ENCODE measurements around the gene PPP1R8.
A peak's percentile ranks its signal among the peaks of the same experiment; 100 is the strongest.
"Not testable (repeated sequence)": the region's sequence is repeated elsewhere in the genome, so short reads cannot be mapped to it uniquely, and the experiment has no call there.

The PPP1R8 gene

DNA sequence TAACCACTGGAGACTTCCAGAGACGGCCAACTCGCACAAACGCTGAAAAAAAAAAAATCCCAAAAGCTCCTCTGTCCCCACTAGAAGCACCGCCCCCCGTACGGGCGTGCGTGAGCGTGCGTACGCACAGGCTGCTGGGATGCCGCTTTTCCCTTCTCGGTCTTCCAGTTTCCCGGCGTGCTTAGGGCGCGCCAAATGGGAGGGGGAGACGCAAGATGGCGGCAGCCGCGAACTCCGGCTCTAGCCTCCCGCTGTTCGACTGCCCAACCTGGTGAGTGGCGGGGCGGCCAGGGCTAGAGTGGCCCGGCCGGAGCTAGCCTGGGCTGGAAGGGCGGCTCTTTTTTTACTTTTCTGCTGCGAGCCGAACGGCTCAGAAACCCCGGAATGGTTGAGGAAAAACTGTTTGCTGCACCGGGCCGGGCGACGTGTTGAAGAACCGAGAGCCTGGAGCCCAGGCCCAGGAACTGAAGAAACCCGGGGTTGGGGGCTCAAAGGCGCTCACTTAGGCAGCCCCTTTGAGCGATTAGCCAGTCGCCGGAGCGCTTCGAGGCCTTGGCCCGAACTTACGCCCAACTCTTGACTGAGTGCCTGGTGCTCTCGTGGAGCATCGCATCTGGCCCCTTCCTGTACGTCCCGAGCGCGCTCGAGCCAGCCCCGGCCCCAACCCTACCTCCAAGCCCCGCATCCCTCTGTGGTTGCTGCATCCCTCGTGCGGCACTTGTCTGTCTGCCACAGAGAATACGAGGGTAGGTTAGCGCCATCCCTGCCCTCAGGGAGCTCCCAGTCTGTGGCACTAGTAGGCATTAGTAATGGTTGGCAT lies at the start of gene PPP1R8:
TSS of gene PPP1R8 (plus strand) at position 162 of the 820 bp plus-strand sequence. CDS start at position 216, 54 bp downstream.
- DNase-seq, result peak; percentile 83

DNA sequence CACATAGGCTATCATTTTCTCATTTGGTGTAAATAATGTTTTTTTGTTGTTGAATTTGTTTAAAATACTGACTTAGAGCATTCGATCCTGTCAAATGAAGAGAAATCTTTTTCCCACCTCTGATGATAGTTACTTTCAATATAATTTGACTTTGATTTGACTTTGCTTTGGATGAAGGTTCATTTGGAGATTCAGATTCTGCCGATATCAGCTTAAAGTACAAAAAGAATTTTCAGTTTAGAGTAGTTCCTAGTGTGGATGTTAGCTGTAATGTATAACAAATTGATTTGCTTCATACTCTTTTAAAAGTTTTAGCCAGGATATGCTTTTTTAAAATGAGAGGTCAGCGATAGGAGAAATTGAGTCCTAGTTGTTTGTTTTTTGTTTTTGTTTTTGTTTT lies 47.6 kb upstream of the PPP1R8 start:
- DNase-seq, result no peak

DNA sequence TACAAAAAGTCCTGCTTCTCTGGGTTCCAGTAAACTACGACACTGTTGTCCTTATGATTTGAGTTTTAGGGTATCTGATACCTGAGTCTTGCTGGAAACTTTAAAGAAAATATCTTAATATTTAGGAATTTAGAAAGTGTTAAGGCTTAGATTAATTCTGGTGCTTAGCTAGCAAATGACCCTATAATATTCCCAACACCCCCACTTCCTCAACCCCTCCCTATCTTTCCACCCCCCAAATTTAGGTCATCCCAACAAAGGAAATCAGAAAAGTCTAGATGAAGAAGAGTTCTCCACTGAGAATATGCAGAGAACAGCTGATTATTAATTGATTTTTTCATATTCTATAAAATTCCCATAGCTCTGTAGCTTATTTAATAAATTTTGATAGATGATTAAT lies 45.9 kb upstream of the PPP1R8 start:
- no peak for DNase-seq

DNA sequence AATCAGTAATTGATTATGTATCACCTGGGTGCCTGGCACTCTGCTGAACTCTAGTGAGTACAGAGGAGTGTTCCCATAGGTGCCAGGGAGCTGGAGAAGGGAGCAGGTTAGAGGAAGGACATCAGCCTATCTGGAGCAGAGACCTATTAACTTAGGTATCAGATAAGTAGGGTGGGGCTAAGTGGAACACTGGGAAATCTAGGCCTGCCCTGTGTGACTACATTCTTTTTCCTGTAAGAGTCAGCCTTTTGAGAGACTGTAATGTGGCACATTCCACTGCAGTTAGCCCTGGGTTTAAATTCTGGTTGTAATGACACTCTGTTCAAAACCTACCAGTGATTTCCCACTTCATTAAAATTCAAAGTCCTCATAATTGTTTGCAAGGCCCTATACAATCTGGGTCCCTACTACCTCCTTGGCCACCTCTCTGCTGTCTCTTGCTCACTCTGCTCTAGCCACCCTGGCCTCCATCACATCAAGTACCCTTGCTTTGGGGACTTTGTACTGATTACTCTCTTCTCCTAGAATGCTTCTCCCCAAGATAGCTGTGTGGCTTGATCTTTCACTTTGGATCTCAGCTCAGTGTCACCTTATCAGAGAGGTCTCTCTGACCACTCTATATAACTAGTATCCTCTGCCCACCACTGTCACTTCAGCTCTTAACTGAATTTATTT lies 44.7 kb upstream of the PPP1R8 start:
- DNase-seq, result no peak

DNA sequence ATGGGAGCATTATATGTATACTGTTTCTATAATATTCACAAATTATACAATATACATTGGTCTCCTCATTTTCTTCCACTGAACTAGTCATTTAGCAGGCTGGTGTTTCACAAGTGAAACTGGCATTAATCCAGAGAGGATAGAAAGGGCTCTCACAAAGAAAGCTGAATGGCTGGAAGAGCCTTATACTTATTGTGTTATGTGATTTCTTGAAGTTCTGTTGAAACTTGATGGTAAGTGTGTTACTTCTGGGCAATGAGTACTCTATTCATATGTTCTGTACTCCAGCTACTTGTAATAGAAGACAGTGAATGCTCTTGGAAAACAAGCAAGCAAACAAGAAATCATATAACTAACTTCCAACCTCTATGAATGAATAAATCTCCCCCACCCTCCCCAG lies 42.7 kb upstream of the PPP1R8 start:
- no peak for DNase-seq

DNA sequence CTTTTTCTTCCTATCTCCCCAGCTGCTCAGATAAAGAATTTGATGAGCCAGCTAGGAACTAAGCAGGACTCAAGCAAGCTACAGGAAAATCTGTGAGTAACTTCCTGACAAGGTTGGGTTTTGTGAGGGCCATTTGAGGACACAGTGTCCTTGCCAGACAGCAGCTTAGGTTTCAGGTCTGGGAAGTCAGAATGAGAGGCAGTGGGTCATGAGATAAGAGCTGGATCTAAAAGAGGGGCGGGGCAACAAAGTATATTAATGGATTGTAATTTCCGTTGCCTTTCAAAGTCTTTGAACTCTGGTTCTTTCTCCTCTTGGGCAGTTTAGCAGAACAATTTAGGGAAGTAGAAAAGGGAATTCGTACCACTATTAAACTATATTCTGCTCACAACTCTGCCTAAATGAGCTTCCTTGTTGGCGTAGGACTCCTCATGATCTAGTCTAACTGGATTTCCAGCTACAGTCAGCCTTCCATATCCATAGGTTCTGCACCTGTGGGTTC lies 41.0 kb upstream of the PPP1R8 start:
- DNase-seq, result no peak

DNA sequence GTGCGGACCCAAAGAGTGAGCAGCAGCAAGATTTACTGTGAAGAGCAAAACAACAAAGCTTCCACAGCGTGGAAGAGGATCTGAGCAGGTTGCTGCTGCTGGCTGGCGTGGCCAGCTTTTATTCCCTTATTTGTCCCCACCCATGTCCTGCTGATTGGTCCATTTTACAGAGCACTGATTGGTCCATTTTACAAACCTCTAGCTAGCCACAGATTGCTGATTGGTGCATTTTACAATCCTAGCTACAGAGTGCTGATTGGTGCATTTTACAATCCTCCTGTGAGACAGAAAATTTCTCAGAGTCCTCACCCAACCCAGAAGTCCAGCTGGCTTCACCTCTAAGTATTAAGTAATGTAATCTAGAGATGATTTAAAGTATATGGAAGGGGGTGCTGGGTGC lies 40.3 kb upstream of the PPP1R8 start:
- DNase-seq, result not testable (repeated sequence)

DNA sequence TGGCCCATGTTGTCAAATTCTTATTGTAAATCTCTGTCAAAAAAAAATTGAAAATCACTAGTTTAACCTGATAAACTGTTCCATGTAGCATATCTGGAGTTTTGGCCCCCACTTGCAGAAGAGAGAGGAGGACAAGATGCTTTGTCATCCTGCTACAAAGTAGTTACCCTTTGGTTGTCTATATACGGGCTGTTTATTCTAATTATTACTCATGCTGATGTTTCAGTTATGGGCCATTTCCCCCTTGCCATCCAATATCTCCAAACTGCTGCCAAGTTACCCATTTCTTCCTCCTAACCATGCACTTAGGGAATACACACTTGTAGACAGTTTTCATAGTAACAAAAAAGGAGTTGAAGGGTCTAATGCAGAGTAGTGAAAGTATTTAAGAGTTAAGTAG lies 35.0 kb upstream of the PPP1R8 start:
- DNase-seq, result no peak

DNA sequence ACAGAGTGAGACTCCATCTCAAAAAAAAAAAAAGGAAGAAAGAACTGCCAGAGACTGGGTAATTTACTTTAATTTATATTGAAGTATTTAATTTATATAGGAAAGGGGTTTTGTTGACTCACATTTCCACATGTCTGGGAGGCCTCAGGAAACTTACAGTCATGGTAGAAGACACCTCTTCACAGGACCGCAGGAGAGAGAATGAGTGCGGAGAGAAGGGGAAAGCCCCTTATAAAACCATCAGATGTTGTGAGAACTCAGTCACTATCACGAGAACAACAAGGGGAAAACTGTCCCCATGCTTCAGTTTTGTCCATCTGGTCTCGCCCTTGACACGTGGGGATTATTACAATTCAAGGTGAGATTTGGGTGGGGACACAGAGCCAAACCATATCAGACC lies 25.8 kb upstream of the PPP1R8 start:
- DNase-seq, result no peak

DNA sequence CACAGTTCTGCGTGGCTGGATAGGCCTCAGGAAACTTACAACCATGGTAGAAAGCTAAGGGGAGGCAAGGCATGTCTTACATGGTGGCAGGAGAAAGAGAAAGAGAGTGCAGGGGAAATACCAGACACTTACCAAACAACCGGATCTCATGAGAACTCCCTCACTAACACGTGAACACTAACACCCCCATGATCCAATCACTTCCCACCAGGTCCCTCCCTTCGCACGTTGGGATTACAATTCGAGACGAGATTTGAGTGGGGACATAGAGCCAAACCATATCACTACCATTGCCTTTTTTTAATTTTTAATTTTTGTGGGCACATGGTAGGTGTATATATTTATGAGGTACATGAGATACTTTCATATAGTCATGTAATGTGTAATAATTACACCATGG lies 23.8 kb upstream of the PPP1R8 start:
- DNase-seq, result no peak

DNA sequence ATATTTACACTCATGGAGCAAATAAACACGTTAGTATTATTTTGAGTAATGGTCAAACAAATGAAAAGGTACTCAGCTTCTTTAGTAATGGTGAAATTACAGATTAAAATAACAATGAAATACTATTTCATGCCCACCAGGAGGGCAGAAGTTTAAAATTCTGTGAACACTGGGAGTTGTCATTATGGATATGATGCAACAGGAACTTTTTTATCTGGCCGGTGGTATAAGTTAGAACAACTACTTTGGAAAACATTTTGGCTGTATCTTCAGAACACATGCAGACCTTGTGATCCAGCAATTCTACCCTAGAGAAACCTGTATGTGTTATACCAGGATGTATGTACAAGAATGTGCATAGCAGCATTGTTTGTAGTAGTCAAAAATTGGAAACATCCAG lies 23.2 kb upstream of the PPP1R8 start:
- no peak for DNase-seq

DNA sequence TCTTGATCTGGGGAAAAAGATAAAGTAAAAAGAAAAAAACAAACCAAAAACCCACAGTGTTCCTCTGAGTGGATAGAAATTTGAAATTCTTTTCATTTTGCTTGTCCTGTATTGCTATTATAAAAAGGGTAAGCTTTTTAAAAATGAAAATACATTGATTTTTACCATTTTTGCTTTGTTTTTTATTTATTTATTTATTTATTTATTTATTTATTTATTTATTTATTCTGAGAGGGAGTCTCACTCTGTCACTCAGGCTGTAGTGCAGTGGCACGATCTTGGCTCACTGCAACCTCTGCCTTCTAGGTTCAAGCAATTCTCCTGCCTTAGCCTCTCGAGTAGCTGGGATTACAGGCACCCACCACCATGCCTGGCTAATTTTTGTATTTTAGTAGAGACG lies 22.5 kb upstream of the PPP1R8 start:
- DNase-seq, result not testable (repeated sequence)

DNA sequence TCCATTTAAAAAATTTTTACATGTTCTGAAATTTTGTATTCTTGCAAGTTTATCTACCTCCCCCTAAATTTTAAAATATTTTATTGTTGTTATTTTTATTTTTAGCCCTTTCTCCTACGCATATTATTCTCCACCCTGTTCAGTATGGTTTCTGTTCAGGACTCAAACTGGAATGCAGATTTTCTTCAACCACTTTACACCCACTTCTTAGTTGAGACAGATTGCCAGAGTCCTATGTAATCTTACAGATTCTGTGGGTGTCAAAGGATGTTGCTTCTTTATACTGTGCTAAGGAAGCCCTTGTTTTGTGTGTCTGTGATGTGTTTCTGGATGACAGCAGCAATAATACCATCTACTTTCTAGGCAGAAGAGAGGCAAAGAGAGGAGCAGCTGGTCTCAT lies 20.7 kb upstream of the PPP1R8 start:
- DNase-seq, result no peak

DNA sequence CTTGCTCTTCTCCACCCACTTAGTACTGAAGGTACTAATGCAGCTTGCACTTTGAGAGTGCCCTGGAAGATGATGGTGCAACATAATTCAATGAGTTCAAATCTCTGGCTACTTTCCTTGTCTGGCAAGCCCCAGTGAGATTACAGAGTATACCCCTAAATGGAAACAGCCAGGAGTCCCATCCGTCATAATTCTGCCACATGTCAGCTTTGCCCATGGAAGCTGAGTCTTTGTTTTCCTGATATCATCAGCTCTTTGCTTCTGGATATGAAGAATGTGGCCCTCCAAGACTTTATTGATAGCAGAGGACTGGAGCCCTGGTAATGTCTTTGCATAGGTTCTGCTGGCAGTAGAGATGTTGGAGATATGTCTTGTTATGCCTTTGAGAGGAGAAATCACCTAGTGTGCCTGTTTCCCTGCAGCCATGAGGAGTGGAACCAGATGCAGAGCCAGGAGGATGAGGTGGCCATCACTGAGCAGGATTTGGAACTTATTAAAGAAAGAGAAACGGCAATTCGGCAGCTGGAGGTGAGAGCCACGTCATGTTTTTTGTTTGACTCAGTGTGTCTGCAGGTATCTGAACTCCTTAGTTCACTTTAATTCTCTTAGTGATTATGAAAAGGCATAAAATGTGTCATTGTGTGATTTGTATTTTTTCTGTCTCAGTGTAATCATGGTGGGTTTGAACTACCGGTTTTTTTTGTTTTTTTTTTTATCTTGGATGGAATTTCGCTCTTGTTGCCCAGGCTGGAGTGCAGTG lies 18.7 kb upstream of the PPP1R8 start:
- DNase-seq, result no peak

DNA sequence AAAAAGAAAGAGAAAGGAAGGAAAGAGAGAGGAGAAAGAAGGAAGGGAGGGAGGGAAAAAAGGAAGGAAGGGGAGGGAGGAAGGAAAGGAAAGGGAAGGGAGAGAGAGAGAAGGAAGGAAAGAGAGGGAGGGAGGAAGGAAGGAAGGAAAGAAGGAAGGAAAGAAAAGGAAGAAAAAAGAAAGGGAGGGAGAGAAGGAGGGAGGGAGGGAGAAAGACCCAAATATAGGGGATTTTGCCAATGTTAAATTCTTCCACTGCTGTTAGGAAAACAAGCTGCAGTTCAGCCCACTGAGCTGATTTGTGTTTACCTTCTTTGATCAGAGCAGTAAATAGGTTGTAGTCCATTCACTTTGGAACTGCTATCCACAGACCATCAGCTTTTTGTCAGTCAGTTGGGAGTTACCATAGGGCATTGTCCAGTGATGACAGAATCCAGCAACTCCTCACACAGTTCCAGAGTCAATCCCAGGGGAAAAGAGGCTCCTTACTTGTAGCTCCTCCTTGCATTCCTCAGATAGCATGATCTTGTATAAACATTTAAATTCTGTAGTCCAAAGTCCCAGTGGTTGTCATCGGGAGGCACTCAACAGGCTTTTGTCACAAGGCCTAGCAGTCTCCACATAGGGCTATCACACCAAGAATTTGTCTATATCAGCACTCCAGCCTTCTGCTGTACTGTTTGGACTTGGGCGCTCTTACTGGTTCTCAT lies 13.5 kb upstream of the PPP1R8 start:
- DNase-seq, result no peak

DNA sequence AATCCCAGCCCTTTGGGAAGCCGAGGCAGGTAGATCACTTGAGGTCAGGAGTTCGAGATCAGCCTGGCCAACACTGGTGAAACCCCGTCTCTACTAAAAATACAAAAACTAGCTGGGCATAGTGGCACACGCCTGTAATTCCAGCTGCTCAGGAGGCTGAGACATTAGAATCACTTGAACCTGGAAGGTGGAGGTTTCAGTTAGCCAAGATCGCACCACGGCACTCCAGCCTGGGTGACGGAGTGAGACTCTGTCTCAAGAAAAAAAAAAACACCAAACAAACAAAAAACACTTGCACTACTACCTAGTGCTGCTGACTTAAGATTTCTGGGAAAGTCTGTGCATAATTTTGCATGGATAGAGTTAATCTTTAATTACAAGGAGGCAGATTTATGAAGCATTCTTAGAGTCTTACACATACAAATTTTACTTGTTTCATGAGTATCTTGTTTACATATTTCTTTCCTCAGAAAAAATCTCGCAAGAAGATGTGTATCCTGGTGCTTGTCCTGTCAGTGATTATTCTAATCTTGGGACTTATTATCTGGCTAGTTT lies 8.7 kb upstream of the PPP1R8 start:
- DNase-seq, result no peak

DNA sequence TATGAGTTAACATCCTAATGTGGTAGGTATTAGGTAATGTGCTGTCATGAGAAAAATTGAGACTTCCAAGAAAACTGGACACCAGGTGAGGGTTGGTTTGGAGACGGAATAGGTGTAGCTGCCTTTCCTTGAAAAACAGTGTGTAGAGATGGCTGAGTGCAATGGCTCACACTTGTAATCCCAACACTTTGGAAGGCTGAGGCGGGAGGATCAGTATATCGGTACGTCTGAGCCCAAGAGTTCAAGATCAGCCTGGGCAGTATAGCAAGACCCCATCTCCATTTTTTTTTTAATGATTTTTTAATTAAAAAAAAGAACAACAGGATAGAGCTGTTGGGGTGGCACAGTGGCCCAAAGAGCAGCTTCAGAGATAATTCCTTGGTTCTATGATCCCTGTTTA lies 6.8 kb upstream of the PPP1R8 start:
- no peak for DNase-seq

DNA sequence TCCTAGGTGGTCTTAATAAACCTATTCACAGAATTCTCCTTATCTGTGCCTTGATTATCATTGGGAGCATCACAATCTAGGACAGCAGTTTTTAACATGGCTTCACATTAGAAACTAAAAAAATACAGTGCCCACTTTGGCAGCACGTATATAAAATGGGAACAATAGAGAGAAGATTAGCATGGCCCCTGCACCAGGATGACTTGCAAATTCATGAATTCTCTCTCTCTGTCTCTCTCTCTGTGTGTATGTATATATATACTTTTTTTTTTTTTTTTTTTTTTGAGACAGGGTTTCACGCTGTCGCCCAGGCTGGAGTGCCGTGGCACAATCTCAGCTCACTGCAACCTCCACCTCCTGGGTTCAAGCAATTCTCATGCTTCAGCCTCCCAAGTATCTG lies 6.2 kb upstream of the PPP1R8 start:
- DNase-seq, result no peak

DNA sequence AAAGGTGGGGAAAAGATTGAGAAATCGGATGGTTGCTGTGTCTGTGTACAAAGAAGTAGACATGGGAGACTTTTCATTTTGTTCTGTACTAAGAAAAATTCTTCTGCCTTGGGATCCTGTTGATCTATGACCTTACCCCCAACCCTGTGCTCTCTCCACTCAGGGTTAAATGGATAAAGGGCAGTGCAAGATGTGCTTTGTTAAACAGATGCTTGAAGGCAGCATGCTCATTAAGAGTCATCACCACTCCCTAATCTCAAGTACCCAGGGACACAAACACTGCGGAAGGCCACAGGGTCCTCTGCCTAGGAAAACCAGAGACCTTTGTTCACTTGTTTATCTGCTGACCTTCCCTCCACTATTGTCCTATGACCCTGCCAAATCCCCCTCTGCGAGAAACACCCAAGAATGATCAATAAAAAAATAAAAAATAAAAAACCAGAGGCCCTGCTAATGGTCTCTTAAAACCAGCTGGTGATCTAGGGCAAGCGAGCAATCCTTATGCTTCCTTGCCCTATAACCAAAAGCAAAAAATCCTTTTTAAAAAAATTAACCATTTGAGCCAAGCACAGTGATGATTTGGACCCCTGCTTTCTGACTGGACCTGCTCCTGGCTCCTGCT lies 1.1 kb upstream of the PPP1R8 start:
- not testable (repeated sequence) for DNase-seq

DNA sequence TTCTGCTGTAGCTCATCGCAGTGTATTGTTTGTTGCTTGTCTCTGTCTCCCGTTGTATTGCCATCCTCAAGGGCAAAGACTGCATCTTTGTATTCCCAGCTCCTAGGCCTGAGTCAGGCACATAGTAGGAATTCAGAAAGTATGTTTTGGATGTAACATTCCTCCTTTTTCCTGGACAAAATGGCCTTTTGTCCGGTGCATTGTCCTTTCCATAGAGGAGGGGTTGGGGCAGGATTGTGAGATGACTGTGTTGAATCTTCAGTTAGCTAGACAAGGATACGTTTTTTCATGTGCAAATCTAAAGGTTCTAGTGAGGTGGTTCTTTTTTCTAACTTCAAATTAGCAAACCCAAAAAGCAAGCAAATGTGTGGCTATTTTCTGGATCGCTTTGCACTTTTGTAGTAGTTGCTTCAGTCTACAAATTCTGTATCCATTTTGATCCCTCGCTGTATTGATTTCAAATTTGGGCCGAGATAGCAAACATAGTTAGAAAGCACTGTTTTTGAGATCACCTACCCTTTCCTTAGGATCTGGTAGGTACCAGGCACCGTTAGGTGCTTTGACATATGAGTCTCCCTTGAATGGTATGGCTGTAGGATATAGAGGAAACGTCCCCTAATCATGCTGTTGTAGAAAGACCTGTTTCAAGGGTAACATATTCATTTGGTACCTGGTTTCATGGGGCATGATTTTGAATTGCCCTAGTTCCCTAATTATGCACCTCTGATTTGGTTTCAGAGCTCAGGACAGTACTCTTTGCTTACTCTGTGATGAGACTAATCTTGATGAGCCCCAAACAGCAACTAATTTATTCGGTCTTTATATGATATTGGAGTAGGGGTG lies 1.2 kb downstream of the PPP1R8 start:
- DNase-seq, result no peak

DNA sequence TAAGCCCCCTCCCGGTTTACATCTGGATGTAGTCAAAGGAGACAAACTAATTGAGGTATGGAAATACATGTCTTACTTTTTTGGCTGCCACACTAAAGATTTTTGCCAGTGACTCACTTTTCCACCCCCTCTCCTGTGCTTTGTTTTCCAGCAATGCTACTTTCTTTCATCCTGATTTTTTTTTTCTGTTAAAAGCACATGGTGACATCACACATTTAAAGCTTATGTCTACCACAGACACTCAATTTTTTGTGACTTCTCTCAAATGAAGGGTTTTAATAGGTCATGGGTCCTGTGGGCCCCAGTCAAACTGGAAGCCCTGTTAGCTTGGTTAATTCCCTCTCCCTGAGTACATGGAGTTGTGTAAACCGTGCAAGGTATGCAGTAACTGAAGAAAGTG lies 2.2 kb downstream of the PPP1R8 start:
- no peak for DNase-seq

Measured in activated effector memory CD4-positive, alpha-beta T cell treated with Interleukin-2 at 50 U/mL for 16 hours (primary cell).